Natural killer cell (primary cell): Measurements from ENCODE around the gene ABTB2. TPM values are rescaled to one million over a fixed set of nuclear protein-coding genes. Genes with fewer than 3 reads are reported as not detected.
"Not testable (repeated sequence)": the region's sequence is repeated elsewhere in the genome, so short reads cannot be mapped to it uniquely, and the experiment has no call there.

Experiments
- ATAC-seq, 3 donors: fragments of 150-1000 bp in 2 of 3; fragments of 200-7000 bp in 1 of 3; cut with Tn5 transposase; 1 replicate in 1 of 3; 2 replicates in 2 of 3; pipeline ENCODE4 v1.10.0; 2021; ENCODE audit warnings: mild to moderate bottlenecking in 2 of 3, moderate library complexity in 2 of 3
- DNase-seq, 2 donors: peaks; one replicate each; pipeline versions ENCODE4 v3.0.0 to v3.0.0-alpha.2; 2013 to 2021; ENCODE audit warnings: mixed read lengths in 1 of 2
- H3K27ac ChIP-seq: one replicate; pipeline ENCODE4 v1.5.1; 2013; ENCODE audit warnings: mild to moderate bottlenecking, low read length
- H3K27me3 ChIP-seq: one replicate; pipeline ENCODE4 v1.6.1; 2013; ENCODE audit warnings: low read length; ENCODE audit not compliant: control insufficient read depth, insufficient read depth
- H3K36me3 ChIP-seq: one replicate; pipeline ENCODE4 v1.6.1; 2013; ENCODE audit warnings: low read length; ENCODE audit not compliant: control insufficient read depth, insufficient read depth
- H3K4me1 ChIP-seq: one replicate; pipeline ENCODE4 v1.6.1; 2013; ENCODE audit warnings: low read length; ENCODE audit not compliant: control insufficient read depth, insufficient read depth
- H3K4me3 ChIP-seq: one replicate; pipeline ENCODE4 v1.5.1; 2013; ENCODE audit warnings: low read length
- H3K9me3 ChIP-seq: one replicate; pipeline ENCODE4 v1.6.1; 2013; ENCODE audit warnings: low read length; ENCODE audit not compliant: control insufficient read depth, insufficient read depth
- H3K27ac Mint-ChIP-seq, 2 donors: one replicate each; pipeline ENCODE4 v1.8.0; 2022; ENCODE audit warnings: mild to moderate bottlenecking in 2 of 2, mixed read lengths in 2 of 2, moderate library complexity in 1 of 2
- H3K27me3 Mint-ChIP-seq, 2 donors: one replicate each; pipeline ENCODE4 v1.8.0; 2022; ENCODE audit warnings: low read depth in 2 of 2, mixed read lengths in 2 of 2
- H3K36me3 Mint-ChIP-seq: one replicate; pipeline ENCODE4 v1.8.0; 2022; ENCODE audit warnings: mixed read lengths
- H3K4me1 Mint-ChIP-seq, 2 donors: one replicate each; pipeline ENCODE4 v1.8.0; 2022; ENCODE audit warnings: mixed read lengths in 2 of 2
- H3K4me3 Mint-ChIP-seq: one replicate; pipeline ENCODE4 v1.8.0; 2022; ENCODE audit warnings: mild to moderate bottlenecking, moderate library complexity, mixed read lengths
- H3K9me3 Mint-ChIP-seq, 2 donors: one replicate each; pipeline ENCODE4 v1.8.0; 2022; ENCODE audit warnings: mixed read lengths in 2 of 2
- CTCF ChIP-seq: fragments of 200-600 bp; IDR thresholded peaks from one replicate; pipeline ENCODE4 v1.8.0; 2022; ENCODE audit warnings: antibody characterized with exemption
- WGBS: methylation state at CpG from one replicate; pipeline ENCODE4 v1.1.7; 2013; ENCODE audit warnings: missing lambda C conversion rate; ENCODE audit not compliant: insufficient coverage; 5-methylcytosine and 5-hydroxymethylcytosine counted together
- intact Hi-C: fragments of 100-400 bp; cut with micrococcal nuclease; formaldehyde crosslinking; loops from one replicate; pipeline ENCODE4 v1.14.2; 2022
- total RNA-seq, 4 donors: library from RNA; stranded (reverse); fragments of 120-200 nt in 1 of 4; gene quantifications; one replicate each; pipeline versions ENCODE4 v1.2.3 to v1.2.4, GENCODE V29; 2013 to 2022

ABTB2 gene
- total RNA-seq, 3 donors from 2014 or later (not counting 1 experiment from before 2014, with no cell fraction given) = 0.65 to 1.7 (median 1.1) TPM

- H3K4me1 Mint-ChIP-seq = no peaks in the 10 kb centered on the region
- no peak for ATAC-seq
- no peak overlapping the region for H3K4me3 ChIP-seq
- H3K27ac ChIP-seq = no peak overlapping the region
- no peak for TF ChIP-seq CTCF
- peaks cover 5 to 6% of the 10 kb centered on the region in 2 donors for H3K27me3 Mint-ChIP-seq
- H3K27ac Mint-ChIP-seq = no peak overlapping the region
- H3K36me3 ChIP-seq = no peaks in the 10 kb centered on the region
- no peak for DNase-seq
- no peak overlapping the region for H3K4me3 Mint-ChIP-seq
- H3K4me1 ChIP-seq = no peaks in the 10 kb centered on the region
- H3K27me3 ChIP-seq = no peaks in the 10 kb centered on the region
- no peaks in the 10 kb centered on the region for H3K36me3 Mint-ChIP-seq
- H3K9me3 Mint-ChIP-seq = no peaks in the 10 kb centered on the region
- intact Hi-C loops = no loop called here
- no peaks in the 10 kb centered on the region for H3K9me3 ChIP-seq
Measured at GRCh38 chr11:34222030-34222429, 135.8 kb downstream of the ABTB2 start.

GRCh38 chr11:34219941-34220370, 137.9 kb downstream of the ABTB2 start:
- H3K27ac ChIP-seq = no peak overlapping the region
- H3K4me1 Mint-ChIP-seq = no peaks in the 10 kb centered on the region
- no peaks in the 10 kb centered on the region for H3K9me3 Mint-ChIP-seq
- no peak overlapping the region for H3K4me3 ChIP-seq
- no peaks in the 10 kb centered on the region for H3K36me3 Mint-ChIP-seq
- no peaks in the 10 kb centered on the region for H3K9me3 ChIP-seq
- TF ChIP-seq CTCF = no peak
- no peak for DNase-seq
- no peak for ATAC-seq
- no peaks in the 10 kb centered on the region for H3K27me3 ChIP-seq
- intact Hi-C loops = no loop called here
- 94% methylated on average over 5 of the region's 5 CpGs for WGBS
- peaks cover 5 to 6% of the 10 kb centered on the region in 2 donors for H3K27me3 Mint-ChIP-seq
- no peak overlapping the region for H3K4me3 Mint-ChIP-seq
- no peak overlapping the region for H3K27ac Mint-ChIP-seq
- H3K36me3 ChIP-seq = no peaks in the 10 kb centered on the region
- no peaks in the 10 kb centered on the region for H3K4me1 ChIP-seq

- H3K4me3 ChIP-seq = no peak overlapping the region
- no peak for DNase-seq
- WGBS = 100% methylated on average over 1 of the region's 1 CpG
- no peaks in the 10 kb centered on the region for H3K4me1 ChIP-seq
- no peak for TF ChIP-seq CTCF
- Mint-ChIP-seq H3K4me1 (no peaks in the 10 kb centered on the region), H3K4me3 (no peak overlapping the region), H3K27me3 (peaks cover 5 to 6% of the 10 kb centered on the region in 2 donors), H3K27ac (no peak overlapping the region), H3K36me3 (no peaks in the 10 kb centered on the region), H3K9me3 (no peaks in the 10 kb centered on the region)
- H3K27ac ChIP-seq = no peak overlapping the region
- intact Hi-C loops = no loop called here
- no peaks in the 10 kb centered on the region for H3K9me3 ChIP-seq
- H3K27me3 ChIP-seq = no peaks in the 10 kb centered on the region
- ATAC-seq = no peak
- H3K36me3 ChIP-seq = no peaks in the 10 kb centered on the region
Measured at GRCh38 chr11:34219279-34219678, 138.5 kb downstream of the ABTB2 start.

- ATAC-seq, H3K27me3 ChIP-seq, H3K27me3 Mint-ChIP-seq, H3K27ac Mint-ChIP-seq, H3K4me3 ChIP-seq, H3K27ac ChIP-seq, H3K4me1 Mint-ChIP-seq, H3K9me3 Mint-ChIP-seq, H3K9me3 ChIP-seq, DNase-seq, H3K36me3 ChIP-seq, intact Hi-C loops, H3K4me3 Mint-ChIP-seq, H3K36me3 Mint-ChIP-seq, H3K4me1 ChIP-seq: not testable (repeated sequence)
- no CpG with 5 or more reads among the region's 2 CpGs for WGBS
Measured at GRCh38 chr11:34218756-34219155, 139.1 kb downstream of the ABTB2 start.
